RWPE2 (cell line): ENCODE results near the gene KIAA0825.

Experiments used
- ATAC-seq: fragments of 200-7000 bp; cut with Tn5 transposase; 3 replicates; pipeline ENCODE4 v1.9.1; 2021; ENCODE audit warnings: low read depth
- DNase-seq: peaks from one replicate; pipeline ENCODE4 v3.0.0-alpha.2; 2020; ENCODE audit warnings: low spot score
- H3K27ac ChIP-seq: fragments of 450-650 bp; 2 replicates; pipeline ENCODE4 v1.5.1; 2017; ENCODE audit warnings: mild to moderate bottlenecking; ENCODE audit not compliant: poor library complexity, severe bottlenecking
- H3K27me3 ChIP-seq: fragments of 250-450 bp; sonication (Bioruptor Pico); 2 replicates; pipeline ENCODE4 v1.5.1; 2021; ENCODE audit warnings: mild to moderate bottlenecking, moderate library complexity; ENCODE audit not compliant: insufficient read depth, poor library complexity, severe bottlenecking
- H3K36me3 ChIP-seq: fragments of 250-450 bp; sonication (Bioruptor Pico); 2 replicates; pipeline ENCODE4 v1.5.1; 2020; ENCODE audit warnings: low read depth, mild to moderate bottlenecking, moderate library complexity
- H3K4me1 ChIP-seq: fragments of 250-450 bp; sonication (Bioruptor Pico); 2 replicates; pipeline ENCODE4 v1.5.1; 2021; ENCODE audit warnings: mild to moderate bottlenecking, moderate library complexity; ENCODE audit not compliant: insufficient read depth, poor library complexity, severe bottlenecking
- H3K4me3 ChIP-seq: fragments of 250-450 bp; sonication (Bioruptor Pico); 2 replicates; pipeline ENCODE4 v1.5.1; 2021; ENCODE audit warnings: mild to moderate bottlenecking, moderate library complexity; ENCODE audit not compliant: severe bottlenecking
- H3K9me3 ChIP-seq: fragments of 250-450 bp; sonication (Bioruptor Pico); 2 replicates; pipeline ENCODE4 v1.5.1; 2021; ENCODE audit warnings: mild to moderate bottlenecking, moderate library complexity; ENCODE audit not compliant: severe bottlenecking
- CTCF ChIP-seq: fragments of 450-650 bp; IDR thresholded peaks from one replicate; pipeline ENCODE4 v1.5.1; 2017; ENCODE audit warnings: mild to moderate bottlenecking, moderate library complexity; ENCODE audit not compliant: poor library complexity, severe bottlenecking

KIAA0825 gene

DNA sequence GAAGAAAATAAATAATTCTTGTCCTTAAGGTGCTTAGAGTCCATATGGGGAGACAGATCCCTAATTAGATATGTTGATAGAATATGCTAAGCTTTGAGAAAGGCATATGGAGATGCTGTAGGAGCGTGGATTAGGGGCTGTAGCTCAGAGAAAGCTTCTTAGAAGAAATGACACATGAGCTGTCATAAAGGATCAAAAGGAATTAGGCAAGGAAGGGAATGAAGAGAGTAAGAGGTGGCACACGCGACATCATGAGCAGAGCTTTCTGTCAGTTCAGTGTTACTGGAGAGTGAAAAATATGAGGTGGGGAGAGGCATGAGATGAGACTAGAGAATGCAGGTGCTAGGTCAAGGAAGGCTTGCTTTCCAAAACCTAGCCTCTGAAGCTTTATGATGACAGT, 118.6 kb downstream of the KIAA0825 start:
- Histone ChIP-seq H3K36me3 (no peaks in the 10 kb centered on the region), H3K27ac (no peak overlapping the region), H3K4me1 (no peaks in the 10 kb centered on the region), H3K27me3 (no peaks in the 10 kb centered on the region), H3K9me3 (no peaks in the 10 kb centered on the region), H3K4me3 (no peak overlapping the region)
- no peak for TF ChIP-seq CTCF
- DNase-seq = no peak
- ATAC-seq = no peak

GRCh38 chr5:94498199-94498598, 120.2 kb downstream of the KIAA0825 start:
- H3K9me3 ChIP-seq = no peaks in the 10 kb centered on the region
- DNase-seq (no peak), ATAC-seq (no peak)
- H3K27me3 ChIP-seq = no peaks in the 10 kb centered on the region
- no peak for TF ChIP-seq CTCF
- H3K27ac ChIP-seq = no peak overlapping the region
- no peaks in the 10 kb centered on the region for H3K36me3 ChIP-seq
- no peak overlapping the region for H3K4me3 ChIP-seq
- no peaks in the 10 kb centered on the region for H3K4me1 ChIP-seq

- no peaks in the 10 kb centered on the region for H3K4me1 ChIP-seq
- TF ChIP-seq CTCF = no peak
- DNase-seq (no peak), ATAC-seq (no peak)
- H3K9me3 ChIP-seq = no peaks in the 10 kb centered on the region
- H3K27me3 ChIP-seq = no peaks in the 10 kb centered on the region
- H3K36me3 ChIP-seq = no peaks in the 10 kb centered on the region
- no peak overlapping the region for H3K27ac ChIP-seq
- no peak overlapping the region for H3K4me3 ChIP-seq
Measured at GRCh38 chr5:94485067-94485466, 133.3 kb downstream of the KIAA0825 start.

DNA sequence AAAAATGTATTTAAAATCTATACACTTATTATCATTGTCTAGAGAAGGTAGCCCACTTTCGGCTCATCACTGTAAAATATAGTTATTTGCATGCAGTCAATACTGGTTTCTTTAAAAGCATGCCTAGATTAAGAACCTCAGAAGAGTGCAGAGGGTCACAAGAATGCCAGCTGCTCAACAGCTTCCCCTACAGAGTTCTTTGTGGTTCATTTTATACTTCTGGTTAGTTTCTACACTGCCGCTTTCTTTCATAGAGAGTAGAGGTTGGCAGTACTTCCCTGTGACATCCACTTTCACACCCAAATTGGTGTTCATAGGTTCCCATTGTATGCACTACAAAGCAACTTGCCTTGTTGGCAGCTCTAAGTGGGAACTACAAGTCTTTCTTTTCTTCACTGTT, 137.3 kb downstream of the KIAA0825 start:
- no peak for DNase-seq
- Histone ChIP-seq H3K27me3 (no peaks in the 10 kb centered on the region), H3K27ac (no peak overlapping the region), H3K4me1 (no peaks in the 10 kb centered on the region), H3K4me3 (no peak overlapping the region), H3K9me3 (no peaks in the 10 kb centered on the region), H3K36me3 (no peaks in the 10 kb centered on the region)
- ATAC-seq = no peak; the same call in 2 of the 3 replicates
- TF ChIP-seq CTCF = no peak

DNA sequence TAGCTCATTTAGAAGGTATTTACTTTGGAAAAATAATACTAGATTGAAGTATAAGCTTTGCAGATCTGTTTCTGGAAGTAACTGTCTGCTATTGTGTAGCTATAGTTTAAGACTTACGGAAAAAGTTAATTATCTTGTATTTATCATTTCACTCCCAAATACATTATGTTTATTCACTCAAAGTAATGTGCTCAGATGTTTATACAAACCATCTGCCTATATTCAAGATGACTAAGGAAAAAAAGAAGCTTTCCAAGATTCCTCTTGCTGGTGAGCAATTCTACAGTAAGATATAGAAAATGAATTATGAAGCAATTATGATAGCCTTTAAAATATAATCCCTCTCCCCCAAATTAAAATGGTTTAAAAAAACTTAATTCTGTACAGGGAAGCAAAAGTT, 137.9 kb downstream of the KIAA0825 start:
- TF ChIP-seq CTCF = no peak
- no peak for DNase-seq

More for the DNA sequence above, 137.9 kb downstream of the KIAA0825 start:
- H3K27me3 ChIP-seq = no peaks in the 10 kb centered on the region
- H3K4me1 ChIP-seq = no peaks in the 10 kb centered on the region
- H3K27ac ChIP-seq = no peak overlapping the region
- H3K9me3 ChIP-seq = no peaks in the 10 kb centered on the region
- no peak for ATAC-seq
- H3K4me3 ChIP-seq = no peak overlapping the region
- no peaks in the 10 kb centered on the region for H3K36me3 ChIP-seq
